Measurements from ENCODE around the gene UBE2H. TPM values are rescaled to one million over a fixed set of nuclear protein-coding genes. Genes with fewer than 3 reads are reported as not detected.

UBE2H gene
- total RNA-seq, 4 donors from 2014 or later, result 49.5 to 90.9 (median 57.1) TPM

DNA sequence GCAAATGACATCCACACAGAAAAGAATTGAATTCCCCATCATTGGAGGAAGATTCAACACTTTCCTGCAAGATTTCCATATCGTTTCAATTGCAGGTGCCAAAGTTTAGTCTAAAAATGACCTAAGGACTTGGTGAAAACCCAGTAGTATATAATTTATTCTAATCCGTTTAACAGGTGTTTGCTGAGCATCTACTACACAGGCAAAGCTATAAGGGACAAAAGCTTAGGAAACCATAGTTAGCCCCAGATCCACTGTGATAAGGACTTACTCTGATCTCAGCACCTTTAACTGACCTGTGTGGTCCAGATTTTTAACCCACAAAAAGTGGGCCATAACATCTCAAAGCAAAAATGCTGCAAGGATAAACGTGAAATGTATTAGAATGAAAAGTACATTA, 19.1 kb downstream of the UBE2H start:
- TF ChIP-seq, protein P1, sequence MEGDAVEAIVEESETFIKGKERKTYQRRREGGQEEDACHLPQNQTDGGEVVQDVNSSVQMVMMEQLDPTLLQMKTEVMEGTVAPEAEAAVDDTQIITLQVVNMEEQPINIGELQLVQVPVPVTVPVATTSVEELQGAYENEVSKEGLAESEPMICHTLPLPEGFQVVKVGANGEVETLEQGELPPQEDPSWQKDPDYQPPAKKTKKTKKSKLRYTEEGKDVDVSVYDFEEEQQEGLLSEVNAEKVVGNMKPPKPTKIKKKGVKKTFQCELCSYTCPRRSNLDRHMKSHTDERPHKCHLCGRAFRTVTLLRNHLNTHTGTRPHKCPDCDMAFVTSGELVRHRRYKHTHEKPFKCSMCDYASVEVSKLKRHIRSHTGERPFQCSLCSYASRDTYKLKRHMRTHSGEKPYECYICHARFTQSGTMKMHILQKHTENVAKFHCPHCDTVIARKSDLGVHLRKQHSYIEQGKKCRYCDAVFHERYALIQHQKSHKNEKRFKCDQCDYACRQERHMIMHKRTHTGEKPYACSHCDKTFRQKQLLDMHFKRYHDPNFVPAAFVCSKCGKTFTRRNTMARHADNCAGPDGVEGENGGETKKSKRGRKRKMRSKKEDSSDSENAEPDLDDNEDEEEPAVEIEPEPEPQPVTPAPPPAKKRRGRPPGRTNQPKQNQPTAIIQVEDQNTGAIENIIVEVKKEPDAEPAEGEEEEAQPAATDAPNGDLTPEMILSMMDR (IDR thresholded peaks at IDR 0.05), result no peak
- Histone ChIP-seq H3K4me1 (no peaks in the 10 kb centered on the region), H3K36me3 (no peaks in the 10 kb centered on the region), H3K27me3 (no peaks in the 10 kb centered on the region), H3K4me3 (no peak overlapping the region), H3K9me3 (no peaks in the 10 kb centered on the region), H3K27ac (no peak overlapping the region)
- 85% methylated on average over 3 of the region's 3 CpGs for WGBS
- DNase-seq (ENCODE audit: low spot score in 2 of 2), result no peak

DNA sequence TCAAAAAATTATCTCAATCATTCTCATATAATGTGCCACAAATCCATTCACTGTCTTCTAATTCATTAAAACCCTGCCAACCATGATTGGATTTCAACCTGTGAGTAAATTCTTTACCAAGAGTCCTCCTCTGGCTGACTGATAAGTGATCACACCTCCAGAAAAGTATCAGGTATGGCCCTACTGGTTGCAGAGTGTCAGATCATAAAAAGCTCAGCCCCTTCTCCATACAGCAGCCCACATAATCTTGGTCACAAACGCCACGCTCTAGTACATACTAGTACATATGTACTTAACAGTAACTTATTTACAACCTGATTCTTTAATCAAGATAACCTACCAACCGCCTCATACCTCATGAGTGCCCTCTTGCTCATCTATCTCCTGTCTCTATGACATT, 26.1 kb downstream of the UBE2H start:
- no peaks in the 10 kb centered on the region for H3K27me3 ChIP-seq
- peaks cover 6% of the 10 kb centered on the region for H3K4me1 ChIP-seq
- DNase-seq (ENCODE audit: low spot score in 2 of 2), result no peak
- H3K27ac ChIP-seq, result no peak overlapping the region
- 95% methylated on average over 3 of the region's 3 CpGs for WGBS
- TF ChIP-seq POLR2A (IDR thresholded peaks at IDR 0.05) (no peak), POLR2AphosphoS5 (IDR thresholded peaks at IDR 0.05) (no peak)
- no peak overlapping the region for H3K4me3 ChIP-seq
- H3K36me3 ChIP-seq, result no peaks in the 10 kb centered on the region
- no peaks in the 10 kb centered on the region for H3K9me3 ChIP-seq

DNA sequence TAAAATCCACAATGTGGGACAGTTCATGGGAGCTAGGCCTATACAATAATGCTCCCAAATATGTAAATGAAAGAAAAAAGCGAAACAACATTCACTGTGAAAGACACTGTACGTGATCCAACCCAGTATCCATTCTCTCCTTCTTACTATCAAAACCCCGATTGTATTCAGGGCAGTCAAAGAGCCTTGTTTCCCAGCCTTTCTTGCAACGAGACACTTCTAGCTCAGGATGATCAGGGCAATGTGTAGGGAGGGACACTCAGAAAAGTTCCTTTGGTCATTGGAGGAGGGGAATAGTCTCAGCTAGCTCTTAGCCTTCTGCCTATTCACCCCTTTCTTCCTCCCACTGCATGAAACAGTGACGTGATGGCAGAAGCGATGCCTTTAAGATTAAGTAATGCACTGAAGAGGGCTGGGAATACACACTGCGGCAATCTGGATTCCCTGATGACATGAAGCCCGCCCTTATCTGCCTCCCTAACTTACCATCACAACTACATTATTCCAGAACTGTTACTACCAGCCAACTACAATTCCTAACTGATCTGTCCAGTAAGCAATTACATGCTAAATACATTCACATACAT, 27.3 kb downstream of the UBE2H start:
- H3K4me1 ChIP-seq, result peaks cover 6% of the 10 kb centered on the region
- WGBS, result 61% methylated on average over 8 of the region's 8 CpGs
- H3K27me3 ChIP-seq, result no peaks in the 10 kb centered on the region
- no peaks in the 10 kb centered on the region for H3K36me3 ChIP-seq
- no peak overlapping the region for H3K4me3 ChIP-seq
- H3K27ac ChIP-seq, result no peak overlapping the region
- DNase-seq (ENCODE audit: low spot score in 2 of 2), result no peak
- H3K9me3 ChIP-seq, result no peaks in the 10 kb centered on the region
- TF ChIP-seq POLR2AphosphoS5 (IDR thresholded peaks at IDR 0.05), result no peak

DNA sequence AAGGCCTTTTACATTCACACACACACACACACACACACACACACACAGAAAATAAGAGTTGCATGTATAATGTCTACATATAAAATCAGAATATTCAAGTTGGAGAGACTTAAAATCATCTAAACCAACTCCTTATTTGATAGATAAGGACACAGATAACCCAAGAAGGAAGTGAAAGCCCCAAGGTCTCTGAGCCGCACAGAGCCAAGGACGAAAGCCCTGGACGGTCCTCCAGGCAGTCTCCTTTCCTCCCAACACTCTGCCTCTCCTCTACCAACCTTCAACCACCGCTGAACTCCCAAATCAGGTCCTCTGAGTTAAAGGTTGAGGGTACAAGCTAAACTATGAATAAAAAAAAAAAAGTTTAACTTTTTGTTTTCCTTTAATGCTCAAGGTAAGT, 28.2 kb downstream of the UBE2H start:
- H3K9me3 ChIP-seq, result no peaks in the 10 kb centered on the region
- H3K27me3 ChIP-seq, result no peaks in the 10 kb centered on the region
- H3K36me3 ChIP-seq, result no peaks in the 10 kb centered on the region
- H3K4me3 ChIP-seq, result no peak overlapping the region
- peaks cover 6% of the 10 kb centered on the region for H3K4me1 ChIP-seq
- no peak overlapping the region for H3K27ac ChIP-seq
- no peak for DNase-seq (ENCODE audit: low spot score in 2 of 2)
- WGBS, result 88% methylated on average over 4 of the region's 4 CpGs
- TF ChIP-seq EP300 (IDR thresholded peaks at IDR 0.05) (no peak), POLR2A (IDR thresholded peaks at IDR 0.05) (no peak), POLR2AphosphoS5 (IDR thresholded peaks at IDR 0.05) (no peak)
- TF ChIP-seq, protein P1 (IDR thresholded peaks at IDR 0.05), result no peak

DNA sequence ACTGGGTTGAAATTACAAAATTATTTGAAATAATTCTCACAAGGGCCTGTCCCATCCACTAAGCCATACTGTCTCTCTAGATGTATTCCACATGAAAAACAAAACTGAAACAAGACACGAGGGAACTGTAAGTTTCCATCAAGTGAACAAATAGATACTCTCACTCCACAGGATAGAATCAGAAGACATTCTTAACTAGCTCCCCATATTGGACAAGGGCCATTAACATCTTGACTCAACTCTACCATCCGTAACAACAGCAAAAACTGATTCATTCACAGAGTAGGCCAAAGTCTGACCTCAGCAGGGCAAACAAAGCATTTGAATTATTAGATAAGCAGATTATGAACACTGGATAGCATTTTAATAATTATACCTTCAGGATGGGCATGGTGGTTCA, 29.1 kb downstream of the UBE2H start:
- TF ChIP-seq POLR2AphosphoS5 (IDR thresholded peaks at IDR 0.05) (no peak), POLR2A (IDR thresholded peaks at IDR 0.05) (no peak), EP300 (IDR thresholded peaks at IDR 0.05) (no peak)
- TF ChIP-seq, protein P1 (IDR thresholded peaks at IDR 0.05), result no peak
- 54% methylated on average over 2 of the region's 2 CpGs for WGBS
- no peak overlapping the region for H3K27ac ChIP-seq

DNA sequence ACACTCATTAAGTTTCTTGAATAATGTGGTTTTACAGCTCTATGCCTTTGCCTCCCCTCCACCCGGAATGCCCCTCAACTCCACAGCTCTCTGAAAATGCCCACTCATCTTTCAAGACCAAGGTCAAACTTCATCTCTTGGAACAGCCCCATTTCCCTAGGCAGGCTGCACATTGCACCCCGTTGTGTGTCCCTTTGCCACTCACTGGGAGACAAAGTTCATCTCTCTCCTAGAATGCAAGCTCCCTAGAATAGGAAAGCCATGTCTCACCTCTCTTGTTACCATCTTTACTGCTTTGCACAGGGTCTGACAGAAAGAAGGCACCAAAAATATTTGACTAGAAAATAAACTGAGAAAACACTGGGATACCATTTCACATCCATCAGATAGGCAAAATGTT, 33.3 kb downstream of the UBE2H start:
- peaks cover 35% of the 10 kb centered on the region for H3K4me1 ChIP-seq

More for the DNA sequence above, 29.1 kb downstream of the UBE2H start:
- DNase-seq (ENCODE audit: low spot score in 2 of 2), result no peak
- Histone ChIP-seq H3K9me3 (no peaks in the 10 kb centered on the region), H3K27me3 (no peaks in the 10 kb centered on the region), H3K36me3 (no peaks in the 10 kb centered on the region), H3K4me1 (peaks cover 6% of the 10 kb centered on the region), H3K4me3 (no peak overlapping the region)

More for the DNA sequence above, 33.3 kb downstream of the UBE2H start:
- Histone ChIP-seq H3K9me3 (no peaks in the 10 kb centered on the region), H3K27me3 (no peaks in the 10 kb centered on the region), H3K4me3 (no peak overlapping the region), H3K27ac (no peak overlapping the region), H3K36me3 (no peaks in the 10 kb centered on the region)
- TF ChIP-seq POLR2A (IDR thresholded peaks at IDR 0.05) (no peak), EP300 (IDR thresholded peaks at IDR 0.05) (no peak), POLR2AphosphoS5 (IDR thresholded peaks at IDR 0.05) (no peak)
- TF ChIP-seq, protein P1 (IDR thresholded peaks at IDR 0.05), result no peak
- 94% methylated on average over 2 of the region's 2 CpGs for WGBS
- no peak for DNase-seq (ENCODE audit: low spot score in 2 of 2)
